GM12865 (cell line): ENCODE measurements around the gene SCGB1D4.
"Not testable (repeated sequence)": the region's sequence is repeated elsewhere in the genome, so short reads cannot be mapped to it uniquely, and the experiment has no call there.

Experiments used
- DNase-seq: peaks from one replicate; pipeline ENCODE4 v3.0.0; 2010; ENCODE audit warnings: low read depth
- H3K4me3 ChIP-seq: 2 replicates; pipeline ENCODE4 v1.5.1; 2011; ENCODE audit warnings: mild to moderate bottlenecking, low read depth, low read length, control low read depth
- CTCF ChIP-seq: IDR thresholded peaks from 2 replicates; pipeline ENCODE4 v1.5.1; 2011; ENCODE audit warnings: low read length, control low read depth, low read depth, inconsistent platforms; ENCODE audit not compliant: insufficient read depth; ENCODE audit errors: missing control alignments

SCGB1D4 gene

DNA sequence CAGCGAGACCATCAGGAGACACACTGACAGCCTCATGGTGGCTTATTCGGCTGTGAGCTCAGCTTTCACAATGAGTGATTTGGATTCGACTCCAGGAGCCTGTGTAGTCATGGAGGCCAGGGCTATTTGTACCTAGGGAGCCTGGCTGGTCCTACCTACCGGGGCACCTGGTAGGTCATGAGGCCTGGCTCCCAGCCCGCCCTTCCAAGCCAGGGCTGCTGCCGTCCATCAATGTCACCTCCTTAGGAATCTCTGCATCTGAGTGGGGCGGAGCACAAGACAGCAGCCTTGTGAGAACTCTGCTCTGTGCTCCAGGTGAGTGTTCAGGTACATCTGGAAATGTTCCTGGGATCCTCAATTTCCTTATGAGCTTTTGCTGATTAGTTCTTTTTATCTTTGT is at the start of gene SCGB1D4:
SCGB1D4 (minus strand) TSS at position 101 of the 400 bp plus-strand sequence; CDS start at position 36, 65 bp downstream.
- DNase-seq, result no peak
- no peak for TF ChIP-seq CTCF
- no peak within 1 kb of the TSS for H3K4me3 ChIP-seq

- DNase-seq, result no peak
- no peak overlapping the region for H3K4me3 ChIP-seq
- no peak for TF ChIP-seq CTCF
Measured at GRCh38 chr11:62345861-62346260, 47.0 kb upstream of the SCGB1D4 start.

GRCh38 chr11:62344210-62344609 is 45.3 kb upstream of the SCGB1D4 start:
- DNase-seq, result no peak
- no peak overlapping the region for H3K4me3 ChIP-seq

DNA sequence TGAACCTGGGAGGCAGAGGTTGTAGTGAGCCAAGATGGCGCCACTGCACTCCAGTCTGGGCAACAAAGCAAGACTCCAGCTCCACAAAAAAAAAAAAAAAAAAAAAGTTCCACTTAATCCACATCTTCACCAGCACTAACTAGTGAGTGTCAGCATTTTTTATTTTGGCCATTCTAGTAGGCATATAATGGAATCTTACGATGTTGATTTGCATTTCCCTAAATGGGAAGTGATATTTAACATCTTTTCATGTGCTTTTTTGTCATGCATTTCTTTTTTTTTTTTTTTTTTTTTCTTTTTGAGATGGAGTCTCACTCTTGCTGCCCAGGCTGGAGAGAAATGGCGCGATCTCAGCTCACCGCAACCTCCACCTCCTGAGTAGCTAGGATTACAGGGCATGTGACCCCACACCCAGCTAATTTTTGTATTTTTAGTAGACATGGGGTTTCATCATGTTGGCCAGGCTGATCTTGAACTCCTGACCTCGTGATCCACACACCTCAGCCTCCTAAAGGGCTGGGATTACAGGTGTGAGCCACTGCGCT is 44.8 kb upstream of the SCGB1D4 start:
- not testable (repeated sequence) for H3K4me3 ChIP-seq, DNase-seq

More at GRCh38 chr11:62344210-62344609, 45.3 kb upstream of the SCGB1D4 start:
- no peak for TF ChIP-seq CTCF

DNA sequence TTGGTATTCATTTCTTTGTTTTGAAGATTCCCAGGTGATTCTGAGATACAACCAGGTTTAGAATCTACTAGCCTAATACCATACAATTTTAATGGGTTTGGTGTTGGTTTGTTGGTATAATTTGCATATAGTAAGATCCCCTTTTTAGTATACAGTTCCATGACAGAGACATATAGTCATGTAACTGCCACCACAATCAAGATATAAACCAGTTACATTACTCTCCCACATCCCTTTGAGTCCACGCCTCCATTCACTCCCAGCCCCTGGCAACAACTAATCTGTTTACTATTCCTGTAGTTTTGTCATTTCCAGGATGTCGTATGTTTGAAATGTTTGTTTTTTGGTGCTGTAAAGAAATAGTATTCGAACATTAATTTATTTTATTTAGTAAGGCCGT is 42.7 kb upstream of the SCGB1D4 start:
- no peak for TF ChIP-seq CTCF
- no peak for DNase-seq

GRCh38 chr11:62340269-62340901 is 41.5 kb upstream of the SCGB1D4 start:
- peak; percentile 79 for TF ChIP-seq CTCF
- H3K4me3 ChIP-seq, result no peak overlapping the region
- DNase-seq, result peak; percentile 80

More for the DNA sequence above, 42.7 kb upstream of the SCGB1D4 start:
- H3K4me3 ChIP-seq, result no peak overlapping the region

- H3K4me3 ChIP-seq, result peak overlapping the region; percentile 70; the same call in 1 of the 2 replicates
- no peak for DNase-seq
- no peak for TF ChIP-seq CTCF
Measured at GRCh38 chr11:62338218-62338617, 39.3 kb upstream of the SCGB1D4 start.
